HCT116 (cell line): Measurements from ENCODE around the gene ZFYVE19. TPM values are rescaled to one million over a fixed set of nuclear protein-coding genes. Genes with fewer than 3 reads are reported as not detected.
A peak's percentile ranks its signal among the peaks of the same experiment; 100 is the strongest.

ENCODE experiments used
- ATAC-seq: fragments of 200-7000 bp; cut with Tn5 transposase; 2 replicates; pipeline ENCODE4 v1.9.1; 2020; ENCODE audit warnings: mild to moderate bottlenecking, moderate library complexity
- BruUV-seq: library from RNA; stranded (reverse); fragments of 400-500 nt; replicated peaks from 2 replicates; lab custom pipeline; 2021; lab: Mats Ljungman, UMichigan
- CTCF ChIA-PET: fragments of 300-600 bp; sonication (Branson Sonifier 250); formaldehyde crosslinking; loops from one replicate; lab custom pipeline; 2021; ENCODE audit warnings: antibody characterized with exemption; lab: Charles Lee
- POLR2A ChIA-PET: fragments of 300-600, 350-600 bp; sonication (Branson Sonifier 250); formaldehyde crosslinking; loops from one replicate; lab custom pipeline; 2021; ENCODE audit warnings: antibody characterized with exemption; lab: Charles Lee
- RAD21 ChIA-PET, 2 experiments: fragments of 300-600 bp; sonication (Branson Sonifier 250); formaldehyde crosslinking; loops; one replicate each; lab custom pipeline; 2023; ENCODE audit warnings: low total read pairs in 2 of 2; ENCODE audit not compliant: uncharacterized antibody in 2 of 2, unreplicated experiment in 2 of 2, low non-redundant PET in 1 of 2; lab: Charles Lee
- DNase-seq: peaks from one replicate; pipeline ENCODE4 v3.0.0-alpha.2; 2010; ENCODE audit warnings: low read depth, low spot score
- H2AFZ ChIP-seq: fragments of 200-600 bp; shearing (Covaris generic), sonication (generic); 2 replicates; pipeline ENCODE4 v1.6.1; 2017; ENCODE audit warnings: low read depth, mixed run types, mixed read lengths, antibody characterized with exemption, low read length; ENCODE audit not compliant: poor library complexity, severe bottlenecking
- H3K27ac ChIP-seq: 2 replicates; pipeline ENCODE4 v1.5.1; 2012; ENCODE audit warnings: low read depth, low read length
- H3K27me3 ChIP-seq: fragments of 200-600 bp; sonication (generic); 2 replicates; pipeline ENCODE4 v1.6.1; 2016; ENCODE audit warnings: mixed run types, low read length, mixed read lengths; ENCODE audit not compliant: insufficient read depth
- H3K36me3 ChIP-seq, 2 experiments: fragments of 200-500 bp in 1 of 2; fragments of 200-600 bp in 1 of 2; sonication (Bioruptor generic) in 1 of 2; sonication (generic) in 1 of 2; 2 replicates each; pipeline versions ENCODE4 v1.5.1 to v1.6.1; 2014 to 2016; ENCODE audit warnings: low read length in 2 of 2, inconsistent platforms in 1 of 2, mixed read lengths in 1 of 2, mixed run types in 1 of 2; ENCODE audit not compliant: insufficient read depth in 2 of 2, control insufficient read depth in 1 of 2
- H3K4me1 ChIP-seq, 2 experiments: fragments of 200-600 bp in 1 of 2; sonication (generic) in 1 of 2; 2 replicates each; pipeline versions ENCODE4 v1.5.1 to v1.6.1; 2012 to 2017; ENCODE audit warnings: low read length in 2 of 2, inconsistent platforms in 1 of 2, mild to moderate bottlenecking in 1 of 2, mixed read lengths in 1 of 2, mixed run types in 1 of 2, moderate library complexity in 1 of 2; ENCODE audit not compliant: insufficient read depth in 2 of 2, control insufficient read depth in 1 of 2
- H3K4me2 ChIP-seq: fragments of 200-600 bp; sonication (generic); 2 replicates; pipeline ENCODE4 v1.6.1; 2017; ENCODE audit warnings: mixed run types, low read length, mixed read lengths
- H3K4me3 ChIP-seq, 2 experiments: fragments of 200-600 bp in 1 of 2; sonication (generic) in 1 of 2; replicated peaks in 1 of 2; 2 replicates each; pipeline ENCODE4 v1.5.1; 2011 to 2016; ENCODE audit warnings: low read length in 2 of 2, control low read depth in 1 of 2, low read depth in 1 of 2, mild to moderate bottlenecking in 1 of 2, mixed read lengths in 1 of 2, mixed run types in 1 of 2
- H3K79me2 ChIP-seq: fragments of 200-600 bp; sonication (generic); 2 replicates; pipeline ENCODE4 v1.6.1; 2017; ENCODE audit warnings: mild to moderate bottlenecking, mixed run types, low read length, moderate library complexity, mixed read lengths; ENCODE audit not compliant: insufficient read depth
- H3K9ac ChIP-seq: fragments of 200-600 bp; sonication (generic); 2 replicates; pipeline ENCODE4 v1.6.1; 2016; ENCODE audit warnings: low read length, mixed read lengths
- H3K9me2 ChIP-seq: fragments of 200-600 bp; sonication (generic), shearing (Covaris generic); 2 replicates; pipeline ENCODE4 v1.6.1; 2017; ENCODE audit warnings: mixed run types, mild to moderate bottlenecking, moderate library complexity; ENCODE audit not compliant: insufficient read depth
- H3K9me3 ChIP-seq, 2 experiments: fragments of 200-500 bp in 1 of 2; fragments of 200-600 bp in 1 of 2; sonication (Bioruptor generic) in 1 of 2; sonication (generic) in 1 of 2; 2 replicates each; pipeline ENCODE4 v1.6.1; 2014 to 2017; ENCODE audit warnings: low read length in 2 of 2, mixed read lengths in 2 of 2, inconsistent platforms in 1 of 2, low read depth in 1 of 2, mild to moderate bottlenecking in 1 of 2, mixed run types in 1 of 2, moderate library complexity in 1 of 2; ENCODE audit not compliant: control insufficient read depth in 1 of 2, insufficient read depth in 1 of 2
- H4K20me1 ChIP-seq: fragments of 200-600 bp; sonication (generic), shearing (Covaris generic); 2 replicates; pipeline ENCODE4 v1.6.1; 2017; ENCODE audit warnings: mixed run types, mild to moderate bottlenecking, moderate library complexity; ENCODE audit not compliant: insufficient read depth
- CEBPB ChIP-seq: IDR thresholded peaks from 2 replicates; pipeline ENCODE4 v1.6.1; 2012; ENCODE audit warnings: low read depth
- FOSL1 ChIP-seq: IDR thresholded peaks from 2 replicates; pipeline ENCODE4 v1.6.1; 2012; ENCODE audit warnings: low read depth
- POLR2AphosphoS5 ChIP-seq: IDR thresholded peaks from 2 replicates; pipeline ENCODE4 v1.6.1; 2011; ENCODE audit warnings: mild to moderate bottlenecking, low read depth, low read length, moderate library complexity
- SP1 ChIP-seq: IDR thresholded peaks from 2 replicates; pipeline ENCODE4 v1.6.1; 2012; ENCODE audit warnings: low read depth
- intact Hi-C: fragments of 100-400 bp; cut with micrococcal nuclease; formaldehyde crosslinking; loops from 2 replicates; pipeline ENCODE4 v1.10.0; 2022
- total RNA-seq: library from RNA; stranded (reverse); gene quantifications from one replicate; pipeline ENCODE4 v1.2.1, GENCODE V29; 2021; ENCODE audit not compliant: unreplicated experiment
- TF ChIP-seq, protein P1 (sequence below): IDR thresholded peaks from 2 replicates; pipeline ENCODE4 v1.6.1; 2012; ENCODE audit warnings: low read depth

The ZFYVE19 gene
- total RNA-seq, 1 experiment from 2014 or later = 29.1 TPM

DNA sequence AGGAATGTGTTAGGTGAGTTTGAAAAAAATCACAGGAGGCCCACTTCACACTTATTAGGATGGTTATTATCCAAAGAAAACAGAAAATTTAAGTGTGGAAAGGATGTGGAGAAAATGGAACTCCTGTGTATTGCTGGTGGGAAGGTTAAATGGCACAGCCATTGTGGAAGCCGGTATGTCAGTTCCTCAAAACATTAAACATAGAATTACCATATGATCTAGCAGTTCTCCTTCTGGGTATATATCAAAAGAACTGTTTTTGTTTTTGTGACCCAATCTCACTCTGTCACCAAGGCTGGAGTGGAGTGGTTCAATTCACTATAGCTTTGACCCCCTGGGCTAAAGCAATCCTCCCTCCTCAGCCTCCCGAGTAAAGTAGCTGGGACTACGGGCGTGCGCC, 10.4 kb upstream of the ZFYVE19 start:
- H4K20me1 ChIP-seq = no peaks in the 10 kb centered on the region
- ATAC-seq (no peak), DNase-seq (no peak)
- BruUV-seq = no TSS peak
- H3K79me2 ChIP-seq = peaks cover 58% of the 10 kb centered on the region
- H3K9me3 ChIP-seq = no peaks in the 10 kb centered on the region
- no peaks in the 10 kb centered on the region for H3K36me3 ChIP-seq
- POLR2A ChIA-PET = interaction anchor here (0.6 to 0.9 kb wide), 2 partner anchors 8 to 40 kb away, joined by 4 read pairs; no protein-coding TSS in a partner anchor
- H3K27me3 ChIP-seq = no peaks in the 10 kb centered on the region
- no peak overlapping the region for H3K27ac ChIP-seq
- no peak for TF ChIP-seq POLR2AphosphoS5
- TF ChIP-seq, protein P1, sequence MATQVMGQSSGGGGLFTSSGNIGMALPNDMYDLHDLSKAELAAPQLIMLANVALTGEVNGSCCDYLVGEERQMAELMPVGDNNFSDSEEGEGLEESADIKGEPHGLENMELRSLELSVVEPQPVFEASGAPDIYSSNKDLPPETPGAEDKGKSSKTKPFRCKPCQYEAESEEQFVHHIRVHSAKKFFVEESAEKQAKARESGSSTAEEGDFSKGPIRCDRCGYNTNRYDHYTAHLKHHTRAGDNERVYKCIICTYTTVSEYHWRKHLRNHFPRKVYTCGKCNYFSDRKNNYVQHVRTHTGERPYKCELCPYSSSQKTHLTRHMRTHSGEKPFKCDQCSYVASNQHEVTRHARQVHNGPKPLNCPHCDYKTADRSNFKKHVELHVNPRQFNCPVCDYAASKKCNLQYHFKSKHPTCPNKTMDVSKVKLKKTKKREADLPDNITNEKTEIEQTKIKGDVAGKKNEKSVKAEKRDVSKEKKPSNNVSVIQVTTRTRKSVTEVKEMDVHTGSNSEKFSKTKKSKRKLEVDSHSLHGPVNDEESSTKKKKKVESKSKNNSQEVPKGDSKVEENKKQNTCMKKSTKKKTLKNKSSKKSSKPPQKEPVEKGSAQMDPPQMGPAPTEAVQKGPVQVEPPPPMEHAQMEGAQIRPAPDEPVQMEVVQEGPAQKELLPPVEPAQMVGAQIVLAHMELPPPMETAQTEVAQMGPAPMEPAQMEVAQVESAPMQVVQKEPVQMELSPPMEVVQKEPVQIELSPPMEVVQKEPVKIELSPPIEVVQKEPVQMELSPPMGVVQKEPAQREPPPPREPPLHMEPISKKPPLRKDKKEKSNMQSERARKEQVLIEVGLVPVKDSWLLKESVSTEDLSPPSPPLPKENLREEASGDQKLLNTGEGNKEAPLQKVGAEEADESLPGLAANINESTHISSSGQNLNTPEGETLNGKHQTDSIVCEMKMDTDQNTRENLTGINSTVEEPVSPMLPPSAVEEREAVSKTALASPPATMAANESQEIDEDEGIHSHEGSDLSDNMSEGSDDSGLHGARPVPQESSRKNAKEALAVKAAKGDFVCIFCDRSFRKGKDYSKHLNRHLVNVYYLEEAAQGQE = no peak
- no peak overlapping the region for H2AFZ ChIP-seq
- no peak overlapping the region for H3K9ac ChIP-seq
- intact Hi-C loops = no loop called here
- RAD21 ChIA-PET = no interaction called here
- no peak overlapping the region for H3K4me3 ChIP-seq
- H3K9me2 ChIP-seq = no peaks in the 10 kb centered on the region
- peaks cover 59 to 73% of the 10 kb centered on the region in 2 experiments for H3K4me1 ChIP-seq
- CTCF ChIA-PET = interaction anchor here (0.6 to 1.4 kb wide), 3 partner anchors 11 to 63 kb away, joined by 3 to 4 read pairs (median 3); no protein-coding TSS in a partner anchor
- H3K4me2 ChIP-seq = no peak overlapping the region

DNA sequence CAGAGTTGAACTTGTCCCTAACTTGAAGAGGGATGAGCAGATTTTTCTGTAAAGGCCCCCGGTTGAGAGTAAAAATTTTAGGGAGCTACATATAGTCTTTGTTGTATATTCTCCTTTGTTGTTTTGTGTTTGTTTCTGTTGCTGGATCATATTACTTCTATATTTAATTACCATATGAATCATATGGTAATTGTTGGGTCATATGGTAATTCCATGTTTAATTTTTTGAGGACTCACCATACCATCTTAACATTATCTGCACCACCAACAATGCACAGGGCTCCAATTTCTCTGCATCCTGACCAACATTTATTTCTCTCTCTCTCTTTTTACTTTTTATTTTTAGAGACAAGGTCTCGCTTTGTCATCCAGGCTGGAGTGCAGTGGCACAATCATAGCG, 7.4 kb upstream of the ZFYVE19 start:
- no peak for DNase-seq
- no TSS peak for BruUV-seq
- Histone ChIP-seq H3K4me1 (peaks cover 35 to 47% of the 10 kb centered on the region in 2 experiments), H3K9me3 (no peaks in the 10 kb centered on the region), H3K9ac (0 out of 2 replicates have a peak overlapping the region, but pooled peaks have one; percentile 5), H3K36me3 (no peaks in the 10 kb centered on the region), H3K9me2 (no peaks in the 10 kb centered on the region), H3K27ac (no peak overlapping the region), H3K27me3 (no peaks in the 10 kb centered on the region), H4K20me1 (no peaks in the 10 kb centered on the region), H3K4me3 (no peak overlapping the region), H3K79me2 (peaks cover 50% of the 10 kb centered on the region), H3K4me2 (peak overlapping the region; percentile 68), H2AFZ (no peak overlapping the region)
- ChIA-PET POLR2A (no interaction called here), RAD21 (no interaction called here), CTCF (no interaction called here)
- no peak for ATAC-seq
- intact Hi-C loops = no loop called here
- TF ChIP-seq FOSL1 (no peak), CEBPB (no peak), SP1 (no peak)
